ENCODE results near the gene OBP2B.

GRCh38 chr9:133161547-133161950, 47.5 kb downstream of the OBP2B start:
- no peak for TF ChIP-seq EZH2 (IDR thresholded peaks at IDR 0.05; ENCODE audit: insufficient read depth, poor library complexity, severe bottlenecking)
- TF ChIP-seq EZH2phosphoT487 (IDR thresholded peaks at IDR 0.05; ENCODE audit: insufficient read depth, low read depth), result no peak

Data from GM23248 (cell line).